Osteoblast (primary cell): ENCODE measurements around the gene TTC31. TPM values are rescaled to one million over a fixed set of nuclear protein-coding genes. Genes with fewer than 3 reads are reported as not detected.
"Not testable (repeated sequence)": the region's sequence is repeated elsewhere in the genome, so short reads cannot be mapped to it uniquely, and the experiment has no call there.

ENCODE experiments used
- DNase-seq: peaks from one replicate; pipeline ENCODE4 v3.0.0; 2011; ENCODE audit warnings: low spot score, mixed read lengths; ENCODE audit not compliant: insufficient read length; ENCODE audit errors: missing footprints
- H2AFZ ChIP-seq: 2 replicates; pipeline ENCODE4 v1.6.0; 2011; ENCODE audit warnings: mild to moderate bottlenecking, low read length
- H3K27ac ChIP-seq: 2 replicates; pipeline ENCODE4 v1.5.1; 2011; ENCODE audit warnings: mild to moderate bottlenecking, low read depth, low read length, moderate library complexity
- H3K27me3 ChIP-seq: 2 replicates; pipeline ENCODE4 v1.6.0; 2012; ENCODE audit warnings: mild to moderate bottlenecking, control low read depth, inconsistent platforms, low read length, moderate library complexity; ENCODE audit not compliant: insufficient read depth
- H3K36me3 ChIP-seq: 2 replicates; pipeline ENCODE4 v1.5.1; 2011; ENCODE audit warnings: mild to moderate bottlenecking, low read length, control low read depth, moderate library complexity; ENCODE audit not compliant: insufficient read depth
- H3K4me1 ChIP-seq: 2 replicates; pipeline ENCODE4 v1.5.1; 2011; ENCODE audit warnings: mild to moderate bottlenecking, low read length, control low read depth, moderate library complexity; ENCODE audit not compliant: insufficient read depth
- H3K4me2 ChIP-seq: 2 replicates; pipeline ENCODE4 v1.6.0; 2011; ENCODE audit warnings: mild to moderate bottlenecking, low read length; ENCODE audit not compliant: insufficient read depth
- H3K4me3 ChIP-seq: fragments of 200-600 bp; sonication (generic); 3 replicates; pipeline ENCODE4 v1.5.1; 2012; ENCODE audit warnings: mild to moderate bottlenecking, low read length, inconsistent platforms; ENCODE audit not compliant: insufficient read depth
- H3K79me2 ChIP-seq: 2 replicates; pipeline ENCODE4 v1.6.0; 2012; ENCODE audit warnings: mild to moderate bottlenecking, low read length, control low read depth, inconsistent platforms; ENCODE audit not compliant: insufficient read depth
- H3K9me3 ChIP-seq: 2 replicates; pipeline ENCODE4 v1.5.1; 2011; ENCODE audit warnings: low read depth, low read length, control low read depth
- H4K20me1 ChIP-seq: 2 replicates; pipeline ENCODE4 v1.6.0; 2012; ENCODE audit warnings: mild to moderate bottlenecking, low read length, control low read depth; ENCODE audit not compliant: insufficient read depth
- CTCF ChIP-seq: IDR thresholded peaks from 2 replicates; pipeline ENCODE4 v1.5.1; 2011; ENCODE audit warnings: mild to moderate bottlenecking, low read depth, low read length, moderate library complexity; ENCODE audit errors: extremely low read depth
- total RNA-seq: library from RNA; depleted of rRNA; stranded (reverse); fragments of >200 nt; gene quantifications from 2 replicates; pipeline ENCODE4 v1.2.3, GENCODE V29; 2012

Gene TTC31
- total RNA-seq, 1 donor = 17.0 TPM

- Histone ChIP-seq H4K20me1 (peaks cover 5% of the 10 kb centered on the region), H2AFZ (no peak overlapping the region), H3K9me3 (no peaks in the 10 kb centered on the region), H3K27me3 (peaks cover 16% of the 10 kb centered on the region), H3K27ac (no peak overlapping the region), H3K4me3 (no peak overlapping the region), H3K79me2 (peaks cover 26% of the 10 kb centered on the region), H3K36me3 (no peaks in the 10 kb centered on the region), H3K4me2 (peak overlapping the region; percentile 95), H3K4me1 (peaks cover 25% of the 10 kb centered on the region)
- no peak for TF ChIP-seq CTCF
- DNase-seq = peak; percentile 80
Measured at GRCh38 chr2:74441170-74441689, 41.7 kb upstream of the TTC31 start.

- Histone ChIP-seq H3K27ac (no peak within 1 kb of the TSS), H3K27me3 (peaks cover 16% of the 10 kb centered on the region), H3K79me2 (peaks cover 23% of the 10 kb centered on the region), H3K9me3 (no peaks in the 10 kb centered on the region), H3K4me3 (peak within 1 kb of the TSS; percentile 79), H2AFZ (peak within 1 kb of the TSS; percentile 91), H3K4me2 (peak within 1 kb of the TSS; percentile 95), H3K4me1 (peaks cover 25% of the 10 kb centered on the region), H4K20me1 (peaks cover 5% of the 10 kb centered on the region), H3K36me3 (no peaks in the 10 kb centered on the region)
- DNase-seq = peak; percentile 72
- TF ChIP-seq CTCF = no peak
Measured at GRCh38 chr2:74441690-74442482, 41.0 kb upstream of the TTC31 start, which contains the start of gene RTKN. TSS of gene RTKN (minus strand) at chr2:74441937. CDS start at chr2:74441816, 121 bp downstream.

GRCh38 chr2:74442483-74443297, 40.2 kb upstream of the TTC31 start:
- Histone ChIP-seq H3K27me3 (peaks cover 16% of the 10 kb centered on the region), H3K79me2 (peaks cover 21% of the 10 kb centered on the region), H3K4me1 (peaks cover 25% of the 10 kb centered on the region)
- H2AFZ ChIP-seq, H3K4me3 ChIP-seq, H3K4me2 ChIP-seq, H3K9me3 ChIP-seq, H3K27ac ChIP-seq, H3K36me3 ChIP-seq, DNase-seq, H4K20me1 ChIP-seq: not testable (repeated sequence)

GRCh38 chr2:74444498-74445318, 38.2 kb upstream of the TTC31 start:
- peaks cover 20% of the 10 kb centered on the region for H3K4me1 ChIP-seq
- H3K4me2 ChIP-seq = peak overlapping the region; percentile 66
- H3K27me3 ChIP-seq = peaks cover 16% of the 10 kb centered on the region
- peak overlapping the region; percentile 40 for H3K4me3 ChIP-seq
- H3K9me3 ChIP-seq = no peaks in the 10 kb centered on the region
- H2AFZ ChIP-seq = peak overlapping the region; percentile 56
- H3K27ac ChIP-seq = peak overlapping the region; percentile 17
- no peak for TF ChIP-seq CTCF
- no peaks in the 10 kb centered on the region for H4K20me1 ChIP-seq
- no peaks in the 10 kb centered on the region for H3K36me3 ChIP-seq
- H3K79me2 ChIP-seq = peaks cover 2% of the 10 kb centered on the region
- DNase-seq = peak; percentile 66
